ENCODE data around the gene ITGA2.

DNA sequence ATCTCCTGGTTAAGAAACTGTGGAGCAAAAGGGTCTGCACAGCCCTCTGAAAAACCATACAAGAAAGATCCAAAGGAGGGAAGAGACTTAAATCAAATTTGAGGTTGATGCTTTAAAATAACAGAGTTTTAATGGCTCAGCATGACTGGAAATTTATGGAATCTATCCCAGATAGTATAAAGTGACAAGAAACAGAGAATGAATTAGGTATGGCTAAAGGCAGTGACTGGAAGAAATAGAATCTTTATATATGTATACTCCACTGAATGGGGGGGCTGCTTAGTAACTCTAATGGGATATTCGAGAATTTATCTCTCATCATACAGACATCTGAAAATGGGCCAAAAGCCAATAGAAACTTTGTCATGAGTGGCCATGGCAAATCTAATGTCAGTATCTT is 138.0 kb downstream of the ITGA2 start:
- no peak for TF ChIP-seq CTCF (conservative IDR thresholded peaks at IDR 0.05; ENCODE audit: low read depth, low read length)
- no peak for TF ChIP-seq EZH2 (IDR thresholded peaks at IDR 0.05; ENCODE audit: borderline replicate concordance, low read depth, low read length, poor library complexity, severe bottlenecking)
